Heart right ventricle (tissue), 16 donors: ENCODE measurements around the gene TAF10. TPM values are rescaled to one million over a fixed set of nuclear protein-coding genes. Genes with fewer than 3 reads are reported as not detected.
A peak's percentile ranks its signal among the peaks of the same experiment; 100 is the strongest.

ENCODE experiments used
- ATAC-seq, 8 donors: fragments of 200-7000 bp; cut with Tn5 transposase; one replicate each; pipeline ENCODE4 v1.9.1; 2020; ENCODE audit warnings: mild to moderate bottlenecking in 8 of 8, moderate library complexity in 8 of 8, moderate number of reproducible peaks in 1 of 8
- DNase-seq, 2 donors: peaks; one replicate each; pipeline ENCODE4 v3.0.0-alpha.2; 2020
- H3K27ac ChIP-seq, 10 donors: fragments of 200-600 bp; sonication (generic) in 2 of 10; one replicate each; pipeline versions ENCODE4 v1.5.0 to v1.8.0; 2020 to 2022; ENCODE audit warnings: mild to moderate bottlenecking in 3 of 10
- H3K27me3 ChIP-seq, 7 donors: fragments of 200-600 bp; one replicate each; pipeline ENCODE4 v1.8.0; 2021 to 2022; ENCODE audit warnings: mild to moderate bottlenecking in 2 of 7
- H3K36me3 ChIP-seq, 9 donors: fragments of 200-600 bp; sonication (generic) in 1 of 9; one replicate each; pipeline versions ENCODE4 v1.5.0 to v1.8.0; 2020 to 2022; ENCODE audit warnings: mild to moderate bottlenecking in 2 of 9
- H3K4me1 ChIP-seq, 9 donors: fragments of 200-600 bp; sonication (generic) in 1 of 9; one replicate each; pipeline versions ENCODE4 v1.5.0 to v1.8.0; 2020 to 2022; ENCODE audit warnings: mild to moderate bottlenecking in 4 of 9
- H3K4me3 ChIP-seq, 10 donors: fragments of 200-600 bp; sonication (generic) in 2 of 10; one replicate each; pipeline versions ENCODE4 v1.5.0 to v1.8.0; 2020 to 2022; ENCODE audit warnings: mild to moderate bottlenecking in 7 of 10, moderate library complexity in 2 of 10
- H3K9me3 ChIP-seq, 11 donors: fragments of 200-600 bp in 10 of 11; sonication (generic) in 2 of 11; one replicate each; pipeline versions ENCODE4 v1.5.0 to v1.8.0; 2013 to 2022; ENCODE audit warnings: mild to moderate bottlenecking in 2 of 11, control low read depth in 1 of 11, moderate library complexity in 1 of 11
- CTCF ChIP-seq, 9 donors: fragments of 200-600 bp; sonication (generic) in 2 of 9; IDR thresholded peaks; one replicate each; pipeline versions ENCODE4 v1.5.0 to v1.8.0; 2021 to 2022; ENCODE audit warnings: antibody characterized with exemption in 9 of 9, mild to moderate bottlenecking in 5 of 9, moderate library complexity in 1 of 9
- WGBS, 2 donors: extraction: QIAGEN DNeasy Blood & Tissue Kit; methylation state at CpG; one replicate each; pipeline ENCODE4 v1.1.7; 2013; ENCODE audit warnings: inconsistent platforms in 1 of 2; 5-methylcytosine and 5-hydroxymethylcytosine counted together
- intact Hi-C, 10 donors: fragments of 100-400 bp; cut with DNase I; formaldehyde crosslinking; loops; one replicate each; pipeline versions ENCODE4 v1.11.1 to v1.14.2; 2022
- polyA plus RNA-seq, 2 donors: library from polyadenylated mRNA; stranded (reverse); fragments of 200-250 nt; gene quantifications; one replicate each; pipeline ENCODE4 v1.2.3, GENCODE V29; 2013
- total RNA-seq, 10 donors: library from RNA; stranded (reverse); fragmentation: NEBNext Ultra II Directional in 3 of 10; extraction: Animal tissue kit (Norgen Biotek cat#: 25700) in 3 of 10; gene quantifications; one replicate each; pipeline versions ENCODE4 v1.2.1 to v1.2.4, GENCODE V29; 2021 to 2023
- donor health status: Arrhythmogenic right ventricular cardiomyopathy.
- donor health status: ischemic (EF 13 %, LVEDD 7.1; RV severe dilation, severe dysfunction).
- donor health status: healthy with polysubstance abuse.
- donor health status: DM: no; HTN: yes; CAD: no.
- donor health status: DM: no; HTN: no; CAD: no.
- donor health status: ischemic (EF 25% LVEDD 6.9; RV normal size, moderate dysfunction).
- donor health status: ischemic (EF 25% LVEDD 5.7; RV mildly dilated, moderate dysfunction).
- donor health status: healthy.
- donor health status: DM: yes; HTN: yes; CAD: no.
- donor health status: Ischemic cardiomyopathy.
- donor health status: ischemic (EF 35%, LVEDD 5.7; RV mildly dilated, moderate dysfunction).
- donor health status: nonischemic (EF 11% LVEDD 7.7; RV severe dilation, severe dysfunction).
- donor health status: DM: yes; HTN: yes; CAD: no.
- donor health status: PGD.
- donor health status: ischemic (EF 29% LVEDD 5.4; RV normal size, mild dysfunction).
- donor health status: nonischemic (EF 23%, LVEDD 6.1; RV moderate dilation, normal function).

Gene TAF10
- total and polyA plus RNA-seq, 12 donors: 78.0 to 254 (median 90.5) TPM

GRCh38 chr11:6656936-6657335 lies 44.9 kb upstream of the TAF10 start:
- intact Hi-C loops: no loop called here
- H3K27me3 ChIP-seq: peaks cover 0 to 27% (median 0%) of the 10 kb centered on the region in 7 donors
- peak overlapping the region in 2 of 10 donors; percentile 1 to 58 for H3K4me3 ChIP-seq
- no peaks in the 10 kb centered on the region for H3K36me3 ChIP-seq
- no peak for DNase-seq
- no peak for TF ChIP-seq CTCF (IDR thresholded peaks at IDR 0.05)
- no peak for ATAC-seq
- H3K27ac ChIP-seq: peak overlapping the region in 4 of 10 donors; percentile 85 to 91 (median 88)
- WGBS, 2 donors: 80 to 89% methylated on average over 5 of the region's 5 CpGs
- H3K9me3 ChIP-seq: no peaks in the 10 kb centered on the region
- H3K4me1 ChIP-seq: peaks cover 8 to 51% (median 18%) of the 10 kb centered on the region in 9 donors

DNA sequence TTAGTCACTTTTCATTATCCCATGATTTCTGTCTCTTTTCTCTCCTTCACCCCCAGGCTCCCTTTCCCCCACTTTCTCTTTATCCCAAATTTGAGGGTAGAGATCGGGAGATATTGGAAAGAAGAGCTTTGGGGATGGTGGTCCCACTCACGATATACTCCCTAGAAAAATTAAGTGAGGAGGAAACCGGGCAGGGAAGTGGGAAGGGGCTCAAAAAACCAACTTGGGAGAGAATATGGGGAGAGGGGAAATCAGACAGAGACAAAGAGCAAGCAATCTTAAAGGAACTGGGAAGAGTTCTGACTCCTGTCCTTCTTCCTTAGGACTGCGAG lies 44.5 kb upstream of the TAF10 start:
- WGBS, 2 donors: 67 to 76% methylated on average over 4 of the region's 4 CpGs
- intact Hi-C loops: no loop called here
- Histone ChIP-seq H3K27me3 (peaks cover 0 to 27% (median 0%) of the 10 kb centered on the region in 7 donors), H3K9me3 (no peaks in the 10 kb centered on the region), H3K27ac (peak overlapping the region in 6 of 10 donors; percentile 78 to 91 (median 86)), H3K4me1 (peaks cover 8 to 55% (median 21%) of the 10 kb centered on the region in 9 donors), H3K36me3 (no peaks in the 10 kb centered on the region), H3K4me3 (peak overlapping the region in 8 of 10 donors; percentile 43 to 61 (median 58))
- DNase-seq (no peak), ATAC-seq (no peak)
- TF ChIP-seq CTCF (IDR thresholded peaks at IDR 0.05): no peak

DNA sequence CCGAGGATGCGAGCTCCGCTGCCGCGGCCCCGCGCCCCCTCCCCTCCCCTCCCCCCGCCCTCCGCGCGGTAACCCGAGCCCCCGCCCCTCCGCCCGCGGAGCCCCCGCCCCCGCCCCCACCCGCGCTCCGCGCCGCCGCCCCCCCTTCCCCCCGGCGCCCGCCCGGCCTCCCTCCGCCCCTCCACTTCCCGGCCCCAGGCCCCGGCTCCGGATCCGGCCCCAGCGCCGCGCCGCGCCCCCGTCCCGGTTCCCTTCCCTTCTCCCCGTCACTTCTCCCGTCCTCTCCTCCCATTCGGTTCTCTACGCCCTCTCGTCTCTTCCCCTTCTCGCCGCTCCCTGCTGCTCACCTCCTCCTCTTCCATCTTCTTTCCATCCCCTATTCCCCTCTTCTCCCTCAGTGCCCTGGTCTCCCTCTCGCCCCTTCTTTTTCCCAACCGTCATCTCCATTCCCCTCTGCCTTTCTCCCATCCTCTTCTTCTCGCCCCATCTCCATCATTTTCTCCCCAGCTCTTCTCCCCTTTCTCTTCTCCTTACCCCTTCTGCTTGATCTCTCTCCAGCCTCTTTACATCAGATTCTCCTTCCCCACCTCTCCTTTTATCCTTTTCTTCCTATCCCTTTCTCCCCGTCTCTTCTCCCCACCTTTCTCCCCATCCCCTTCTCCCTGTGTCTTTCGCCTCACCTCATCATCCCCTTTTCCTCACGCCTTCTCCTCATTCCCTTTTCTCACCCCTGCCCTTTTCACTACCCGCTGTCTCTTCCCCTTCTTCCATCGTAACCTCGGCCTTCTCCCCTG lies 44.0 kb upstream of the TAF10 start, which contains the start of gene DCHS1:
Gene DCHS1 (minus strand): TSS at position 20 of the 794 bp plus-strand sequence. CDS start 14,196 bp downstream, outside the sequence.
- no peaks in the 10 kb centered on the region for H3K36me3 ChIP-seq
- peak within 1 kb of the TSS; percentile 19 to 61 (median 54) for H3K4me3 ChIP-seq
- no peaks in the 10 kb centered on the region for H3K9me3 ChIP-seq
- WGBS, 2 donors: 10 to 28% methylated on average over 14 to 39 of the region's 56 CpGs
- H3K27ac ChIP-seq: peak within 1 kb of the TSS; percentile 57 to 91 (median 81)
- H3K27me3 ChIP-seq: peaks cover 0 to 27% (median 0%) of the 10 kb centered on the region in 7 donors
- TF ChIP-seq CTCF (IDR thresholded peaks at IDR 0.05): no peak
- peak in 7 of 8 donors; percentile 54 to 73 (median 67) for ATAC-seq
- peak; percentile 54 to 60 for DNase-seq
- peaks cover 8 to 59% (median 21%) of the 10 kb centered on the region in 9 donors for H3K4me1 ChIP-seq
- intact Hi-C loops: no loop called here

- peak; percentile 35 to 72 (median 54) for ATAC-seq
Measured at GRCh38 chr11:6655020-6655789, 43.2 kb upstream of the TAF10 start.

More at GRCh38 chr11:6655020-6655789, 43.2 kb upstream of the TAF10 start:
- H3K4me3 ChIP-seq: peak overlapping the region in 9 of 10 donors; percentile 40 to 61 (median 57)
- peak; percentile 41 to 45 for DNase-seq
- TF ChIP-seq CTCF (IDR thresholded peaks at IDR 0.05): no peak
- H3K27ac ChIP-seq: peak overlapping the region; percentile 33 to 91 (median 81)
- intact Hi-C loops: no loop called here
- peaks cover 0 to 26% (median 0%) of the 10 kb centered on the region in 7 donors for H3K27me3 ChIP-seq
- peaks cover 8 to 64% (median 21%) of the 10 kb centered on the region in 9 donors for H3K4me1 ChIP-seq
- no peaks in the 10 kb centered on the region for H3K36me3 ChIP-seq
- no peaks in the 10 kb centered on the region for H3K9me3 ChIP-seq
- WGBS, 2 donors: 1 to 3% methylated on average over 60 to 84 of the region's 84 CpGs
